ENCODE data around the gene SCN1B. TPM values are rescaled to one million over a fixed set of nuclear protein-coding genes. Genes with fewer than 3 reads are reported as not detected.

SCN1B gene
- total and polyA plus RNA-seq, 2 of the 13 experiments (the other 11 are each of a cell fraction or from before 2014, with no cell fraction given): 2.7 to 20.1 TPM

DNA sequence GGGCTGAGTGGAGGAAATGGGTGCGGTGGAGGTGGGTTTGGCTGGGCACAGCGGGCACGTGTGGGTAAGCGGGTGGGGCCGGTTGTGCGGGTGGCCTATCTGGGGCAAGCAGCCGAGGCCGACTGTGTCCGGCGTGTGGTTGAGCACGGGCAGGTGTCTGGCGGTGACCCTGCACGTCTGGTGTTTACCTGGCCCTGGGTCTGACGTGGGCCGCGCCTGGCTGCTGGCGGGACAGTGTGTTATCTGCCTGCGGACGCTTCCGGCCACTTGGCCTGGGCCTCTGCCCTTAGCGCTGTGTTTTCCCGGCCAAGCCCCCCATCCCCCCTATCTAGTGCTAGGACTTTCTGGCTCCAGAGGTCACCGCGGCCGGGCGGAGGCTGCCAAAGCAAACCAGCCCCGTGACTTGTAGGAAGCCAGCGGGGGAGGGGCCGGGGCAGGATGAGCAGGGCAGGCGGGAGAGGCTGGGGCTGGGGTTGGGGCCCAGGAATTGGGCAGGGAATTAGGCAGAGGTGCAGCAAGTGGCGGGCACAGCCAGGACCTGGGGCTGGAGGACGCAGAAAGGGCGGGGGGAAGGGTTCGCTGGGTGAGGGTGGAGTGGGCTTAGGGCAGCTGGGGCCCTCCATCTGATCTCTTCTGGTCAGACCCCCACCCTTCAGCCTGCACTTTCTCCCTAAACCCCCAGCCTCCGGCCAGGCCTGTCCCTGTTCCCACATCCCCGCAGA is 10.7 kb downstream of the SCN1B start (continued):
- TF ChIP-seq ERF (CRISPR knock-in tag; IDR thresholded peaks at IDR 0.05): peak; percentile 95
- peak; percentile 88; the same call in 1 of the 2 replicates for TF ChIP-seq ZNF138 (CRISPR knock-in tag; IDR thresholded peaks at IDR 0.05; ENCODE audit: low read depth)
- TF ChIP-seq MAFG (CRISPR knock-in tag; IDR thresholded peaks at IDR 0.05): 0 out of 2 replicates have a peak, but pooled peaks have one; percentile 4
- TF ChIP-seq AHR (CRISPR knock-in tag; IDR thresholded peaks at IDR 0.05): no peak
- TF ChIP-seq, protein P1, sequence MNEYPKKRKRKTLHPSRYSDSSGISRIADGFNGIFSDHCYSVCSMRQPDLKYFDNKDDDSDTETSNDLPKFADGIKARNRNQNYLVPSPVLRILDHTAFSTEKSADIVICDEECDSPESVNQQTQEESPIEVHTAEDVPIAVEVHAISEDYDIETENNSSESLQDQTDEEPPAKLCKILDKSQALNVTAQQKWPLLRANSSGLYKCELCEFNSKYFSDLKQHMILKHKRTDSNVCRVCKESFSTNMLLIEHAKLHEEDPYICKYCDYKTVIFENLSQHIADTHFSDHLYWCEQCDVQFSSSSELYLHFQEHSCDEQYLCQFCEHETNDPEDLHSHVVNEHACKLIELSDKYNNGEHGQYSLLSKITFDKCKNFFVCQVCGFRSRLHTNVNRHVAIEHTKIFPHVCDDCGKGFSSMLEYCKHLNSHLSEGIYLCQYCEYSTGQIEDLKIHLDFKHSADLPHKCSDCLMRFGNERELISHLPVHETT (CRISPR knock-in tag; conservative IDR thresholded peaks at IDR 0.05): peak; percentile 77; the same call in 1 of the 2 replicates
- TF ChIP-seq ZNF317 (CRISPR knock-in tag; IDR thresholded peaks at IDR 0.05): no peak; the same call in none of the 2 replicates
- TF ChIP-seq BHLHE40 (IDR thresholded peaks at IDR 0.05; ENCODE audit: low read length): peak; percentile 86
- TF ChIP-seq ZNF296 (CRISPR knock-in tag; conservative IDR thresholded peaks at IDR 0.05): peak; percentile 97
- no peak for TF ChIP-seq MTF2 (CRISPR knock-in tag; IDR thresholded peaks at IDR 0.05; ENCODE audit: borderline replicate concordance)
- TF ChIP-seq ZFX (CRISPR knock-in tag; IDR thresholded peaks at IDR 0.05; ENCODE audit: low read depth): peak; percentile 87
- TF ChIP-seq, protein P2, sequence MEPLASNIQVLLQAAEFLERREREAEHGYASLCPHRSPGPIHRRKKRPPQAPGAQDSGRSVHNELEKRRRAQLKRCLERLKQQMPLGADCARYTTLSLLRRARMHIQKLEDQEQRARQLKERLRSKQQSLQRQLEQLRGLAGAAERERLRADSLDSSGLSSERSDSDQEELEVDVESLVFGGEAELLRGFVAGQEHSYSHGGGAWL (CRISPR knock-in tag; IDR thresholded peaks at IDR 0.05): no peak
- TF ChIP-seq KLF13 (CRISPR knock-in tag; IDR thresholded peaks at IDR 0.05): no peak
- no peak for TF ChIP-seq HOXA9 (CRISPR knock-in tag; IDR thresholded peaks at IDR 0.05; ENCODE audit: borderline replicate concordance)
- TF ChIP-seq, protein P3, sequence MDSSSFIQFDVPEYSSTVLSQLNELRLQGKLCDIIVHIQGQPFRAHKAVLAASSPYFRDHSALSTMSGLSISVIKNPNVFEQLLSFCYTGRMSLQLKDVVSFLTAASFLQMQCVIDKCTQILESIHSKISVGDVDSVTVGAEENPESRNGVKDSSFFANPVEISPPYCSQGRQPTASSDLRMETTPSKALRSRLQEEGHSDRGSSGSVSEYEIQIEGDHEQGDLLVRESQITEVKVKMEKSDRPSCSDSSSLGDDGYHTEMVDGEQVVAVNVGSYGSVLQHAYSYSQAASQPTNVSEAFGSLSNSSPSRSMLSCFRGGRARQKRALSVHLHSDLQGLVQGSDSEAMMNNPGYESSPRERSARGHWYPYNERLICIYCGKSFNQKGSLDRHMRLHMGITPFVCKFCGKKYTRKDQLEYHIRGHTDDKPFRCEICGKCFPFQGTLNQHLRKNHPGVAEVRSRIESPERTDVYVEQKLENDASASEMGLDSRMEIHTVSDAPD (CRISPR knock-in tag; IDR thresholded peaks at IDR 0.05): peak; percentile 97; the same call in 1 of the 2 replicates
- TF ChIP-seq SIX1 (CRISPR knock-in tag; IDR thresholded peaks at IDR 0.05; ENCODE audit: borderline replicate concordance): peak; percentile 59; the same call in 1 of the 2 replicates
- peak; percentile 99 for TF ChIP-seq ZNF788 (CRISPR knock-in tag; IDR thresholded peaks at IDR 0.05; ENCODE audit: borderline replicate concordance)
- TF ChIP-seq ZNF546 (CRISPR knock-in tag; conservative IDR thresholded peaks at IDR 0.05): 0 out of 2 replicates have a peak, but pooled peaks have one; percentile 10
- TF ChIP-seq SMC3 (IDR thresholded peaks at IDR 0.05; ENCODE audit: low read length): no peak
- TF ChIP-seq FOXP1 (IDR thresholded peaks at IDR 0.05): peak; percentile 59; the same call in 1 of the 2 replicates
- peak; percentile 89 for TF ChIP-seq FOXP1 (CRISPR knock-in tag; IDR thresholded peaks at IDR 0.05)
- TF ChIP-seq, protein P4, sequence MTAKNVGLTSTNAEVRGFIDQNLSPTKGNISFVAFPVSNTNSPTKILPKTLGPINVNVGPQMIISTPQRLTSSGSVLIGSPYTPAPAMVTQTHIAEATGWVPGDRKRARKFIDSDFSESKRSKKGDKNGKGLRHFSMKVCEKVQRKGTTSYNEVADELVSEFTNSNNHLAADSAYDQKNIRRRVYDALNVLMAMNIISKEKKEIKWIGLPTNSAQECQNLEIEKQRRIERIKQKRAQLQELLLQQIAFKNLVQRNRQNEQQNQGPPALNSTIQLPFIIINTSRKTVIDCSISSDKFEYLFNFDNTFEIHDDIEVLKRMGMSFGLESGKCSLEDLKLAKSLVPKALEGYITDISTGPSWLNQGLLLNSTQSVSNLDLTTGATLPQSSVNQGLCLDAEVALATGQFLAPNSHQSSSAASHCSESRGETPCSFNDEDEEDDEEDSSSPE (CRISPR knock-in tag; IDR thresholded peaks at IDR 0.05): peak; percentile 83
- peak; percentile 96 for TF ChIP-seq CCDC6 (CRISPR knock-in tag; IDR thresholded peaks at IDR 0.05)
- no peak for TF ChIP-seq ZNF256 (CRISPR knock-in tag; conservative IDR thresholded peaks at IDR 0.05)
- TF ChIP-seq, protein P5, sequence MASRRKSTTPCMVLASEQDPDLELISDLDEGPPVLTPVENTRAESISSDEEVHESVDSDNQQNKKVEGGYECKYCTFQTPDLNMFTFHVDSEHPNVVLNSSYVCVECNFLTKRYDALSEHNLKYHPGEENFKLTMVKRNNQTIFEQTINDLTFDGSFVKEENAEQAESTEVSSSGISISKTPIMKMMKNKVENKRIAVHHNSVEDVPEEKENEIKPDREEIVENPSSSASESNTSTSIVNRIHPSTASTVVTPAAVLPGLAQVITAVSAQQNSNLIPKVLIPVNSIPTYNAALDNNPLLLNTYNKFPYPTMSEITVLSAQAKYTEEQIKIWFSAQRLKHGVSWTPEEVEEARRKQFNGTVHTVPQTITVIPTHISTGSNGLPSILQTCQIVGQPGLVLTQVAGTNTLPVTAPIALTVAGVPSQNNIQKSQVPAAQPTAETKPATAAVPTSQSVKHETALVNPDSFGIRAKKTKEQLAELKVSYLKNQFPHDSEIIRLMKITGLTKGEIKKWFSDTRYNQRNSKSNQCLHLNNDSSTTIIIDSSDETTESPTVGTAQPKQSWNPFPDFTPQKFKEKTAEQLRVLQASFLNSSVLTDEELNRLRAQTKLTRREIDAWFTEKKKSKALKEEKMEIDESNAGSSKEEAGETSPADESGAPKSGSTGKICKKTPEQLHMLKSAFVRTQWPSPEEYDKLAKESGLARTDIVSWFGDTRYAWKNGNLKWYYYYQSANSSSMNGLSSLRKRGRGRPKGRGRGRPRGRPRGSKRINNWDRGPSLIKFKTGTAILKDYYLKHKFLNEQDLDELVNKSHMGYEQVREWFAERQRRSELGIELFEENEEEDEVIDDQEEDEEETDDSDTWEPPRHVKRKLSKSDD (CRISPR knock-in tag; IDR thresholded peaks at IDR 0.05; ENCODE audit: low read depth): peak; percentile 92
